Activated CD4-positive, alpha-beta T cell treated with anti-CD3 and anti-CD28 coated beads, Interleukin-2, amount 50 U/mL, for 16 hours (primary cell): ENCODE results near the gene CNTNAP2.

Experiments used
- DNase-seq: peaks from one replicate; pipeline ENCODE4 v3.0.0-alpha.2; 2020

Gene CNTNAP2

GRCh38 chr7:146635205-146636032, 518.8 kb downstream of the CNTNAP2 start:
- DNase-seq = no peak

- DNase-seq = no peak
Observed at GRCh38 chr7:146636033-146636356, 519.4 kb downstream of the CNTNAP2 start.

- DNase-seq = no peak
Observed at GRCh38 chr7:146636581-146636980, 520.0 kb downstream of the CNTNAP2 start.

- no peak for DNase-seq
Observed at GRCh38 chr7:146639291-146639690, 522.7 kb downstream of the CNTNAP2 start.

GRCh38 chr7:146641491-146641890, 524.9 kb downstream of the CNTNAP2 start:
- DNase-seq = no peak

GRCh38 chr7:146645383-146645976, 528.9 kb downstream of the CNTNAP2 start:
- no peak for DNase-seq

- no peak for DNase-seq
Observed at GRCh38 chr7:146647445-146647844, 530.8 kb downstream of the CNTNAP2 start.

GRCh38 chr7:146652176-146652575, 535.6 kb downstream of the CNTNAP2 start:
- DNase-seq = no peak

GRCh38 chr7:146654048-146654447, 537.4 kb downstream of the CNTNAP2 start:
- DNase-seq = no peak

GRCh38 chr7:146655928-146656797, 539.6 kb downstream of the CNTNAP2 start:
- peak; percentile 14 for DNase-seq

GRCh38 chr7:146656988-146657387, 540.4 kb downstream of the CNTNAP2 start:
- no peak for DNase-seq

GRCh38 chr7:146658604-146659003, 542.0 kb downstream of the CNTNAP2 start:
- DNase-seq = no peak

GRCh38 chr7:146659732-146660131, 543.1 kb downstream of the CNTNAP2 start:
- DNase-seq = no peak

GRCh38 chr7:146660839-146661238, 544.2 kb downstream of the CNTNAP2 start:
- no peak for DNase-seq

- no peak for DNase-seq
Observed at GRCh38 chr7:146661435-146661834, 544.8 kb downstream of the CNTNAP2 start.

GRCh38 chr7:146661929-146662328, 545.3 kb downstream of the CNTNAP2 start:
- no peak for DNase-seq

- DNase-seq = no peak
Observed at GRCh38 chr7:146665023-146665422, 548.4 kb downstream of the CNTNAP2 start.

- no peak for DNase-seq
Observed at GRCh38 chr7:146670532-146670931, 553.9 kb downstream of the CNTNAP2 start.

- DNase-seq = no peak
Observed at GRCh38 chr7:146681487-146681886, 564.9 kb downstream of the CNTNAP2 start.

- DNase-seq = no peak
Observed at GRCh38 chr7:146683439-146683838, 566.8 kb downstream of the CNTNAP2 start.

- no peak for DNase-seq
Observed at GRCh38 chr7:146690987-146691386, 574.4 kb downstream of the CNTNAP2 start.

- DNase-seq = no peak
Observed at GRCh38 chr7:146698995-146699610, 582.5 kb downstream of the CNTNAP2 start.

- no peak for DNase-seq
Observed at GRCh38 chr7:146700015-146700560, 583.5 kb downstream of the CNTNAP2 start.
